ENCODE results near the gene SOX18. TPM values are rescaled to one million over a fixed set of nuclear protein-coding genes. Genes with fewer than 3 reads are reported as not detected.
"Not testable (repeated sequence)": the region's sequence is repeated elsewhere in the genome, so short reads cannot be mapped to it uniquely, and the experiment has no call there.

SOX18 gene
- total RNA-seq, 2 experiments from 2014 or later = not detected

DNA sequence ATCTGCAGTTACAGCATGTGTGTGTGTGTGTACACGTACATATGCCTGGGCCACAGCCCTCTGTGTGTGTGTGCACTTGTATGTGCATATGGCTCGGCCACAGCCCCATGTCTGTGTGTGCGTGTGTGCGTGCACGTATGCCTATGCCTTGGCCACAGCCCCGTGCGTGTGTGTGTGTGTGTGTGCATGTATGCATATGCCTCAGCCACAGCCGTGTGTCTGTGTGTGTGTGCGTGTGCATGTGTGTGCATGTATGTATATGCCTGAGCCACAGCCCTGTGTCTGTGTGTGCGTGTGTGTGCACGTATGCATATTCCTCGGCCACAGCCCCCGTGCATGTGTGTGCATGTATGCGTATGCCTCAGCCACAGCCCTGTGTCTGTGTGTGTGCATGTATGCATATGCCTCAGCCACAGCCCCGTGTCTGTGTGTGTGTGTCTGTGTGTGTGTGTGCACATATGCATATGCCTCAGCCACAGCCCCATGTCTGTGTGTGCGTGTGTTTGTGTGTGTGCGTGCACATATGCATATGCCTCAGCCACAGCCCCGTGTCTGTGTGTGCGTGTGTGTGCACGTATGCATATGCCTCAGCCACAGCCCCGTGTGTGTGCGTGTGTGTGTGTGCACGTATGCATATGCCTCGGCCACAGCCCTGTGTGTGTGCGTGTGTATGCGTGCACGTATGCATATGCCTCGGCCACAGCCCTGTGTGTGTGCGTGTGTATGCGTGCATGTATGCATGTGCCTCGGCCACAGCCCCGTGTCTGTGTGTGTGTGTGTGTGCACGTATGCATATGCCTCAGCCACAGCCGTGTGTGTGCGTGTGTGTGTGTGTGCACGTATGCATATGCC, 28.1 kb downstream of the SOX18 start:
- DNase-seq = no peak
- no peaks in the 10 kb centered on the region for H3K9me3 Mint-ChIP-seq
- no peak overlapping the region for H3K27ac Mint-ChIP-seq
- H3K4me3 Mint-ChIP-seq = no peak overlapping the region
- H3K36me3 Mint-ChIP-seq = peaks cover 55% of the 10 kb centered on the region
- intact Hi-C loops (cut with micrococcal nuclease) = no loop called here
- H3K4me1 Mint-ChIP-seq (ENCODE audit: low read depth) = no peaks in the 10 kb centered on the region
- CTCF ChIA-PET = no interaction called here
- POLR2A ChIA-PET = no interaction called here
- H3K27me3 Mint-ChIP-seq = no peaks in the 10 kb centered on the region

GRCh38 chr20:64015635-64016034, 33.8 kb downstream of the SOX18 start:
- ChIA-PET POLR2A (no interaction called here), CTCF (no interaction called here)
- no peaks in the 10 kb centered on the region for H3K9me3 Mint-ChIP-seq
- peaks cover 17% of the 10 kb centered on the region for H3K4me1 Mint-ChIP-seq (ENCODE audit: low read depth)
- no peak overlapping the region for H3K4me3 Mint-ChIP-seq
- no peak overlapping the region for H3K27ac Mint-ChIP-seq
- H3K36me3 Mint-ChIP-seq = peaks cover 51% of the 10 kb centered on the region
- intact Hi-C loops (cut with micrococcal nuclease) = no loop called here
- no peaks in the 10 kb centered on the region for H3K27me3 Mint-ChIP-seq
- DNase-seq = no peak

- peaks cover 25% of the 10 kb centered on the region for H3K4me1 Mint-ChIP-seq (ENCODE audit: low read depth)
- peaks cover 62% of the 10 kb centered on the region for H3K36me3 Mint-ChIP-seq
These were observed 36.9 kb downstream of the SOX18 start for GRCh38 chr20:64012385-64013154.

GRCh38 chr20:64011366-64011779, 38.1 kb downstream of the SOX18 start:
- H3K4me1 Mint-ChIP-seq (ENCODE audit: low read depth) = peaks cover 25% of the 10 kb centered on the region
- peaks cover 63% of the 10 kb centered on the region for H3K36me3 Mint-ChIP-seq
- ChIA-PET POLR2A (no interaction called here), CTCF (interaction anchor here (1.6 kb wide), 1 partner anchor 28 kb away, joined by 4 read pairs; no protein-coding TSS in a partner anchor)
- peak overlapping the region; percentile 90 for H3K27ac Mint-ChIP-seq
- DNase-seq = peak; percentile 16
- peaks cover 18% of the 10 kb centered on the region for H3K9me3 Mint-ChIP-seq
- no peak overlapping the region for H3K4me3 Mint-ChIP-seq
- no peaks in the 10 kb centered on the region for H3K27me3 Mint-ChIP-seq
- intact Hi-C loops (cut with micrococcal nuclease) = no loop called here

More at GRCh38 chr20:64012385-64013154, 36.9 kb downstream of the SOX18 start:
- intact Hi-C loops (cut with micrococcal nuclease) = loop anchor here (1.0 kb wide), 1 partner anchor 23 kb away; no protein-coding TSS in a partner anchor
- DNase-seq, POLR2A ChIA-PET, CTCF ChIA-PET, H3K27me3 Mint-ChIP-seq: not testable (repeated sequence)
- Mint-ChIP-seq H3K9me3 (peaks cover 18% of the 10 kb centered on the region), H3K4me3 (peak overlapping the region; percentile 55), H3K27ac (peak overlapping the region; percentile 93)

GRCh38 chr20:64010711-64011237, 38.7 kb downstream of the SOX18 start:
- no peaks in the 10 kb centered on the region for H3K27me3 Mint-ChIP-seq
- intact Hi-C loops (cut with micrococcal nuclease) = no loop called here
- peaks cover 62% of the 10 kb centered on the region for H3K36me3 Mint-ChIP-seq
- ChIA-PET POLR2A (no interaction called here), CTCF (interaction anchor here (1.6 kb wide), 1 partner anchor 28 kb away, joined by 4 read pairs; no protein-coding TSS in a partner anchor)
- peak; percentile 18 for DNase-seq
- peaks cover 18% of the 10 kb centered on the region for H3K9me3 Mint-ChIP-seq
- no peak overlapping the region for H3K4me3 Mint-ChIP-seq
- peak overlapping the region; percentile 90 for H3K27ac Mint-ChIP-seq
- peaks cover 25% of the 10 kb centered on the region for H3K4me1 Mint-ChIP-seq (ENCODE audit: low read depth)

DNA sequence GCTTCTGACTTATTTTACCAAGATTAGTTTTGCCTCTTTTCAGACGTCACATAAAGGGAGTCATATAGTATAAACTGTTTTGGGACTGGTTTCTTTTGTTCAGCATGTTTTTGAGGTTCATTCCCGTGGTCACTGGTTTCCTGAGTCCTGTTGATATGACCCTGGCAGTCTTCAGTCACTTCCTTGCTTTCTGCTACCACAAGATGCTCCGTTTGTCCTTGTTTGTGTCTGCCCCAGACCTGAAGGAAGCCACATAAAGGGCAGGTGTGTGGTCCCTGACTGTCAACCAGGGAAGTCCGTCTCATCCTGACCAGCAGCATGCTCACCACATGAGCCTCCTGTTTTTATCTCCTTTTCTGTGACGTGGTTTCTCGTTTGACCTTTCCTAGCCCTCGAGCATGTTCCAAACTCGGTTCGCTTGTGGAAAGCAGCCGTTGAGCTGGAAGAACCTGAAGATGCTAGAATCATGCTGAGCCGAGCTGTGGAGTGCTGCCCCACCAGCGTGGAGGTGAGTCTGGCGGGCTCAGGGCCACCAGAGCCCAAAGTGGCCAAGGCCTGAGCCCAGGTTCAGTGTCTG, 39.5 kb downstream of the SOX18 start:
- ChIA-PET CTCF (interaction anchor here (1.6 kb wide), 1 partner anchor 29 kb away, joined by 4 read pairs; no protein-coding TSS in a partner anchor), POLR2A (no interaction called here)
- Mint-ChIP-seq H3K27ac (peak overlapping the region; percentile 49), H3K4me3 (no peak overlapping the region), H3K9me3 (peaks cover 18% of the 10 kb centered on the region), H3K36me3 (peaks cover 60% of the 10 kb centered on the region), H3K4me1 (ENCODE audit: low read depth) (peaks cover 25% of the 10 kb centered on the region), H3K27me3 (no peaks in the 10 kb centered on the region)
- DNase-seq = no peak
- intact Hi-C loops (cut with micrococcal nuclease) = no loop called here

DNA sequence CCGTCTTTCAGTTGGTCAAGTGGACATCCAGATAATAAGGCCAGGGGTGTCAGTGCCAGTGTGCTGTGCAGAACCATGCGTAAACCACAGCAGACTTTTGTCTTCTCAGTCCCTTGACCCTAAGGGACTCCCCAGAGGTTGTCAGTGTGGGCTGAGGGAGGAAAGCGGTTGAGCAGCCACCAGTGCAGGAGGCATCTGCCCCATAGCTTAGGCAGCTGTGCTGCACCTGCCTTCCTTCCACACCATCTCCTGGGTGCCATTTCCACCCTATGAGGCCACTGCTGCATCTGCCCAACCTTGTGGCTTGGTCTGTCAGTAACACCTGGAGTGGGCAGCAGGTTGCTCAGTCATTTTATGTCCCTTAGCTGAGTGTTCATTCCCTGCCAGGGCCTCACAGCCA, 42.5 kb downstream of the SOX18 start:
- DNase-seq = no peak
- POLR2A ChIA-PET = no interaction called here
- Mint-ChIP-seq H3K27ac (no peak overlapping the region), H3K4me1 (ENCODE audit: low read depth) (peaks cover 18% of the 10 kb centered on the region), H3K27me3 (no peaks in the 10 kb centered on the region), H3K9me3 (peaks cover 18% of the 10 kb centered on the region), H3K36me3 (peaks cover 55% of the 10 kb centered on the region), H3K4me3 (no peak overlapping the region)
- intact Hi-C loops (cut with micrococcal nuclease) = no loop called here
- CTCF ChIA-PET = interaction anchor here (1.1 kb wide), 1 partner anchor 32 kb away, joined by 3 read pairs; no protein-coding TSS in a partner anchor

- no peak overlapping the region for H3K4me3 Mint-ChIP-seq
- H3K27me3 Mint-ChIP-seq = no peaks in the 10 kb centered on the region
- peaks cover 56% of the 10 kb centered on the region for H3K36me3 Mint-ChIP-seq
- H3K9me3 Mint-ChIP-seq = peaks cover 18% of the 10 kb centered on the region
- POLR2A ChIA-PET = no interaction called here
- CTCF ChIA-PET = interaction anchor here (1.1 kb wide), 1 partner anchor 32 kb away, joined by 3 read pairs; no protein-coding TSS in a partner anchor
- DNase-seq = no peak
- intact Hi-C loops (cut with micrococcal nuclease) = no loop called here
- H3K27ac Mint-ChIP-seq = no peak overlapping the region
- H3K4me1 Mint-ChIP-seq (ENCODE audit: low read depth) = peaks cover 17% of the 10 kb centered on the region
These were observed 42.9 kb downstream of the SOX18 start for GRCh38 chr20:64006490-64006889.

GRCh38 chr20:64005394-64005793, 44.0 kb downstream of the SOX18 start:
- Mint-ChIP-seq H3K27ac (no peak overlapping the region), H3K4me1 (ENCODE audit: low read depth) (peaks cover 7% of the 10 kb centered on the region), H3K36me3 (peaks cover 50% of the 10 kb centered on the region), H3K9me3 (peaks cover 18% of the 10 kb centered on the region), H3K27me3 (no peaks in the 10 kb centered on the region), H3K4me3 (no peak overlapping the region)
- intact Hi-C loops (cut with micrococcal nuclease) = no loop called here
- POLR2A ChIA-PET = no interaction called here
- DNase-seq = no peak
- CTCF ChIA-PET = no interaction called here

DNA sequence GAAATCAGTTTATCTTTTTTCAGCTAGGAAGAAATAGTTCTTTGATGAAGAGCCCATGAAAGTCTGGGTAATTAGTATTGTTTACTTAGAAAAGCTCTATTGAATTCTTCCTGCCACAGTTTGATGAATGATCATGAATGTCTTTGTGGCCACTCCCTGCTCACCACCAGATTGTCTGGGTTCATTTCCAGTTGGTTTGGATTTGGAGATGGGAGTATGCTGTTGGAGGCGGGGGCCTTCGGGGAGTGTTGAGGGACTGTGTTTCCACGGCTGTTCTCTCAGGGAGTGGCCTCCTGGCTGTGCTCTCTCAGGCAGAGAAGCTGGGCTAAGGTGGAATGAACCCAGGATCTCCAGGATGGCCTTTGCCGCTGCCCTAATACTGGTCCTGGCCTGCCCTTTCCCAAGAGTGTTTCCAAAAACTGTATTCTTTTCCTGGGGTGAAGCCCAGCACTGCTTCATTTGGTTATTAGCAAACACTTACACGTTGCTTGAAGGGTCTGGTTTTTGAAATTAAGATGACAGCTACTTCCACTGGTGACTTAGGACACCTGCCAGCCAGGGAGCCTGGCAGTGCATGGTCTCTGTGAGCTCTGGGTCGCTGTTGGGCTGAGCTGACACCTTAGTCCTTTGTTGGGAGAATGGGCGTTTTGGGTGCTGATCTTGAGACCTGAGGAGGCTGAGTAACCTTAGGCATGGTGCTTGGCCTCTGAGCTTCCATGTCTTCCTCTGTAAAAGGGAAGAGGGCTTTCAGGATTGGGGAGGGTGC, 45.3 kb downstream of the SOX18 start:
- intact Hi-C loops (cut with micrococcal nuclease) = no loop called here
- Mint-ChIP-seq H3K9me3 (peaks cover 10% of the 10 kb centered on the region), H3K4me3 (no peak overlapping the region), H3K27me3 (no peaks in the 10 kb centered on the region), H3K4me1 (ENCODE audit: low read depth) (no peaks in the 10 kb centered on the region), H3K36me3 (peaks cover 47% of the 10 kb centered on the region), H3K27ac (no peak overlapping the region)
- ChIA-PET POLR2A (no interaction called here), CTCF (interaction anchor here (0.9 to 1.7 kb wide), 2 partner anchors 10 to 35 kb away, joined by 3 to 7 read pairs; no protein-coding TSS in a partner anchor)
- DNase-seq = no peak

GRCh38 chr20:64001607-64002011, 47.8 kb downstream of the SOX18 start:
- Mint-ChIP-seq H3K9me3 (no peaks in the 10 kb centered on the region), H3K36me3 (peaks cover 39% of the 10 kb centered on the region), H3K27me3 (no peaks in the 10 kb centered on the region), H3K27ac (peak overlapping the region; percentile 42), H3K4me1 (ENCODE audit: low read depth) (no peaks in the 10 kb centered on the region), H3K4me3 (no peak overlapping the region)
- ChIA-PET POLR2A (no interaction called here), CTCF (interaction anchor here (0.6 to 1.1 kb wide), 2 partner anchors 37 to 56 kb away, joined by 3 to 4 read pairs; no protein-coding TSS in a partner anchor)
- intact Hi-C loops (cut with micrococcal nuclease) = no loop called here
- DNase-seq = no peak

Measured in activated CD4-positive, alpha-beta memory T cell treated with anti-CD3 and anti-CD28 coated beads for 36 hours (primary cell).